Heart right ventricle (tissue), 16 donors: Measurements from ENCODE around the gene PTPN20. TPM values are rescaled to one million over a fixed set of nuclear protein-coding genes. Genes with fewer than 3 reads are reported as not detected.

ENCODE experiments used
- ATAC-seq, 8 donors: fragments of 200-7000 bp; cut with Tn5 transposase; one replicate each; pipeline ENCODE4 v1.9.1; 2020; ENCODE audit warnings: mild to moderate bottlenecking in 8 of 8, moderate library complexity in 8 of 8, moderate number of reproducible peaks in 1 of 8
- DNase-seq, 2 donors: peaks; one replicate each; pipeline ENCODE4 v3.0.0-alpha.2; 2020
- H3K27ac ChIP-seq, 10 donors: fragments of 200-600 bp; sonication (generic) in 2 of 10; one replicate each; pipeline versions ENCODE4 v1.5.0 to v1.8.0; 2020 to 2022; ENCODE audit warnings: mild to moderate bottlenecking in 3 of 10
- H3K27me3 ChIP-seq, 7 donors: fragments of 200-600 bp; one replicate each; pipeline ENCODE4 v1.8.0; 2021 to 2022; ENCODE audit warnings: mild to moderate bottlenecking in 2 of 7
- H3K36me3 ChIP-seq, 9 donors: fragments of 200-600 bp; sonication (generic) in 1 of 9; one replicate each; pipeline versions ENCODE4 v1.5.0 to v1.8.0; 2020 to 2022; ENCODE audit warnings: mild to moderate bottlenecking in 2 of 9
- H3K4me1 ChIP-seq, 9 donors: fragments of 200-600 bp; sonication (generic) in 1 of 9; one replicate each; pipeline versions ENCODE4 v1.5.0 to v1.8.0; 2020 to 2022; ENCODE audit warnings: mild to moderate bottlenecking in 4 of 9
- H3K4me3 ChIP-seq, 10 donors: fragments of 200-600 bp; sonication (generic) in 2 of 10; one replicate each; pipeline versions ENCODE4 v1.5.0 to v1.8.0; 2020 to 2022; ENCODE audit warnings: mild to moderate bottlenecking in 7 of 10, moderate library complexity in 2 of 10
- H3K9me3 ChIP-seq, 11 donors: fragments of 200-600 bp in 10 of 11; sonication (generic) in 2 of 11; one replicate each; pipeline versions ENCODE4 v1.5.0 to v1.8.0; 2013 to 2022; ENCODE audit warnings: mild to moderate bottlenecking in 2 of 11, control low read depth in 1 of 11, moderate library complexity in 1 of 11
- CTCF ChIP-seq, 9 donors: fragments of 200-600 bp; sonication (generic) in 2 of 9; IDR thresholded peaks; one replicate each; pipeline versions ENCODE4 v1.5.0 to v1.8.0; 2021 to 2022; ENCODE audit warnings: antibody characterized with exemption in 9 of 9, mild to moderate bottlenecking in 5 of 9, moderate library complexity in 1 of 9
- WGBS, 2 donors: extraction: QIAGEN DNeasy Blood & Tissue Kit; methylation state at CpG; one replicate each; pipeline ENCODE4 v1.1.7; 2013; ENCODE audit warnings: inconsistent platforms in 1 of 2; 5-methylcytosine and 5-hydroxymethylcytosine counted together
- intact Hi-C, 10 donors: fragments of 100-400 bp; cut with DNase I; formaldehyde crosslinking; loops; one replicate each; pipeline versions ENCODE4 v1.11.1 to v1.14.2; 2022
- polyA plus RNA-seq, 2 donors: library from polyadenylated mRNA; stranded (reverse); fragments of 200-250 nt; gene quantifications; one replicate each; pipeline ENCODE4 v1.2.3, GENCODE V29; 2013
- total RNA-seq, 10 donors: library from RNA; stranded (reverse); fragmentation: NEBNext Ultra II Directional in 3 of 10; extraction: Animal tissue kit (Norgen Biotek cat#: 25700) in 3 of 10; gene quantifications; one replicate each; pipeline versions ENCODE4 v1.2.1 to v1.2.4, GENCODE V29; 2021 to 2023
- donor health status: Arrhythmogenic right ventricular cardiomyopathy.
- donor health status: ischemic (EF 13 %, LVEDD 7.1; RV severe dilation, severe dysfunction).
- donor health status: healthy with polysubstance abuse.
- donor health status: DM: no; HTN: yes; CAD: no.
- donor health status: DM: no; HTN: no; CAD: no.
- donor health status: ischemic (EF 25% LVEDD 6.9; RV normal size, moderate dysfunction).
- donor health status: ischemic (EF 25% LVEDD 5.7; RV mildly dilated, moderate dysfunction).
- donor health status: healthy.
- donor health status: DM: yes; HTN: yes; CAD: no.
- donor health status: Ischemic cardiomyopathy.
- donor health status: ischemic (EF 35%, LVEDD 5.7; RV mildly dilated, moderate dysfunction).
- donor health status: nonischemic (EF 11% LVEDD 7.7; RV severe dilation, severe dysfunction).
- donor health status: DM: yes; HTN: yes; CAD: no.
- donor health status: PGD.
- donor health status: ischemic (EF 29% LVEDD 5.4; RV normal size, mild dysfunction).
- donor health status: nonischemic (EF 23%, LVEDD 6.1; RV moderate dilation, normal function).

PTPN20 gene
- total and polyA plus RNA-seq, 12 donors = 3.2 to 28.1 (median 16.2) TPM

- WGBS, 2 donors = 71 to 72% methylated on average over 8 of the region's 8 CpGs
- ATAC-seq (no peak), DNase-seq (no peak)
- Histone ChIP-seq H3K4me1 (peaks cover 0 to 7% (median 0%) of the 10 kb centered on the region in 9 donors), H3K36me3 (no peaks in the 10 kb centered on the region), H3K27me3 (no peaks in the 10 kb centered on the region), H3K4me3 (no peak overlapping the region), H3K9me3 (peaks cover 0 to 8% (median 0%) of the 10 kb centered on the region in 11 donors), H3K27ac (no peak overlapping the region)
- TF ChIP-seq CTCF (IDR thresholded peaks at IDR 0.05) = no peak
- intact Hi-C loops = no loop called here
These were observed 108.2 kb downstream of the PTPN20 start for GRCh38 chr10:47019155-47020145.

- ATAC-seq = no peak
- WGBS, 2 donors = 75 to 79% methylated on average over 5 of the region's 5 CpGs
- H3K36me3 ChIP-seq = no peaks in the 10 kb centered on the region
- peaks cover 0 to 8% (median 0%) of the 10 kb centered on the region in 11 donors for H3K9me3 ChIP-seq
- no peak overlapping the region for H3K27ac ChIP-seq
- peaks cover 0 to 15% (median 0%) of the 10 kb centered on the region in 9 donors for H3K4me1 ChIP-seq
- H3K27me3 ChIP-seq = no peaks in the 10 kb centered on the region
- no peak for TF ChIP-seq CTCF (IDR thresholded peaks at IDR 0.05)
- no peak for DNase-seq
- intact Hi-C loops = no loop called here
- no peak overlapping the region for H3K4me3 ChIP-seq
These were observed 109.2 kb downstream of the PTPN20 start for GRCh38 chr10:47020471-47020870.

GRCh38 chr10:47021850-47022249, 110.6 kb downstream of the PTPN20 start:
- peaks cover 0 to 15% (median 0%) of the 10 kb centered on the region in 9 donors for H3K4me1 ChIP-seq
- intact Hi-C loops = no loop called here
- peaks cover 0 to 8% (median 0%) of the 10 kb centered on the region in 11 donors for H3K9me3 ChIP-seq
- WGBS, 2 donors = 86 to 88% methylated on average over 6 of the region's 6 CpGs
- TF ChIP-seq CTCF (IDR thresholded peaks at IDR 0.05) = no peak
- H3K27me3 ChIP-seq = no peaks in the 10 kb centered on the region
- H3K4me3 ChIP-seq = no peak overlapping the region
- DNase-seq (no peak), ATAC-seq (no peak)
- no peaks in the 10 kb centered on the region for H3K36me3 ChIP-seq
- no peak overlapping the region for H3K27ac ChIP-seq

GRCh38 chr10:47022311-47023131, 111.3 kb downstream of the PTPN20 start:
- Histone ChIP-seq H3K27me3 (no peaks in the 10 kb centered on the region), H3K4me3 (no peak overlapping the region), H3K36me3 (no peaks in the 10 kb centered on the region), H3K27ac (peak overlapping the region in 1 of 10 donors; percentile 43), H3K9me3 (peaks cover 0 to 8% (median 0%) of the 10 kb centered on the region in 11 donors), H3K4me1 (peaks cover 0 to 15% (median 0%) of the 10 kb centered on the region in 9 donors)
- 74 to 75% methylated on average over 16 of the region's 16 CpGs for WGBS, 2 donors
- intact Hi-C loops = no loop called here
- DNase-seq (peak in 1 of 2 donors; percentile 42), ATAC-seq (peak in 6 of 8 donors; percentile 8 to 57 (median 29))
- no peak for TF ChIP-seq CTCF (IDR thresholded peaks at IDR 0.05)
